ENCODE data around the gene RAVER1.

DNA sequence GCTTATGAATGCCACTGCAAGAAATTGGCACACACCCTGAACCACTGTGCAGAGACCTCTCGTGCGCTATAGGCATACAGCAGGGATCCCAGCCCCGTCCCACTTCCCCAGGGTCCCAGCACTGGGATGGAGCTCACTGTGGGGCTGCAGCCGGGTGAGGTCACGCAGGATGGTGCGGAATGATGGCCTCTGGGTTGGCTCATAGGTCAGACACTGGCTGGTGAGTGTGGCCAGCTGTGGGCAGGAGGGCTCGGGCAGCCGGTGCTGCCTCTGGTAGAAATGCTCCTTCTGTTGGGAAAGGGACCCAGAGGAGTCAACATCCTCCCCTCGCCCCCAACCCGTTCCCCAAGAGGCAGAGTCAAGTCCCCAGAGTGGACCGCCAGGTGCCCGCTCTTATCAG lies 23.1 kb upstream of the RAVER1 start:
- TF ChIP-seq, protein P1, sequence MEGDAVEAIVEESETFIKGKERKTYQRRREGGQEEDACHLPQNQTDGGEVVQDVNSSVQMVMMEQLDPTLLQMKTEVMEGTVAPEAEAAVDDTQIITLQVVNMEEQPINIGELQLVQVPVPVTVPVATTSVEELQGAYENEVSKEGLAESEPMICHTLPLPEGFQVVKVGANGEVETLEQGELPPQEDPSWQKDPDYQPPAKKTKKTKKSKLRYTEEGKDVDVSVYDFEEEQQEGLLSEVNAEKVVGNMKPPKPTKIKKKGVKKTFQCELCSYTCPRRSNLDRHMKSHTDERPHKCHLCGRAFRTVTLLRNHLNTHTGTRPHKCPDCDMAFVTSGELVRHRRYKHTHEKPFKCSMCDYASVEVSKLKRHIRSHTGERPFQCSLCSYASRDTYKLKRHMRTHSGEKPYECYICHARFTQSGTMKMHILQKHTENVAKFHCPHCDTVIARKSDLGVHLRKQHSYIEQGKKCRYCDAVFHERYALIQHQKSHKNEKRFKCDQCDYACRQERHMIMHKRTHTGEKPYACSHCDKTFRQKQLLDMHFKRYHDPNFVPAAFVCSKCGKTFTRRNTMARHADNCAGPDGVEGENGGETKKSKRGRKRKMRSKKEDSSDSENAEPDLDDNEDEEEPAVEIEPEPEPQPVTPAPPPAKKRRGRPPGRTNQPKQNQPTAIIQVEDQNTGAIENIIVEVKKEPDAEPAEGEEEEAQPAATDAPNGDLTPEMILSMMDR (conservative IDR thresholded peaks at IDR 0.05; ENCODE audit: low read length), result no peak
- TF ChIP-seq EZH2phosphoT487 (IDR thresholded peaks at IDR 0.05; ENCODE audit: borderline replicate concordance, low read depth, low read length), result no peak

Measured in OCI-LY7 (cell line).